A549 (cell line): Measurements from ENCODE around the gene UBE2H.

Experiments used
- MYC ChIP-seq: IDR thresholded peaks from 2 replicates; pipeline ENCODE4 v1.6.1; 2012; ENCODE audit warnings: mild to moderate bottlenecking, inconsistent platforms, low read length, improper control_type of control experiment, borderline replicate concordance
- RARB ChIP-seq: fragments of 250-450 bp; sonication (Bioruptor Pico); IDR thresholded peaks from 2 replicates; pipeline ENCODE4 v1.8.0; 2021; ENCODE audit warnings: mild to moderate bottlenecking, moderate library complexity
- SREBF2 ChIP-seq: fragments of 450-650 bp; IDR thresholded peaks from 2 replicates; pipeline ENCODE4 v1.6.1; 2014; ENCODE audit warnings: mild to moderate bottlenecking, moderate library complexity
- TF ChIP-seq, protein P1 (sequence below): fragments of >200 bp; sonication (Bioruptor Twin); formaldehyde crosslinking; IDR thresholded peaks from 3 replicates; pipeline ENCODE4 v1.5.1; 2016

GRCh38 chr7:129889133-129889844 lies 63.5 kb downstream of the UBE2H start:
- TF ChIP-seq SREBF2 (no peak), RARB (no peak), MYC (no peak)
- TF ChIP-seq, protein P1, sequence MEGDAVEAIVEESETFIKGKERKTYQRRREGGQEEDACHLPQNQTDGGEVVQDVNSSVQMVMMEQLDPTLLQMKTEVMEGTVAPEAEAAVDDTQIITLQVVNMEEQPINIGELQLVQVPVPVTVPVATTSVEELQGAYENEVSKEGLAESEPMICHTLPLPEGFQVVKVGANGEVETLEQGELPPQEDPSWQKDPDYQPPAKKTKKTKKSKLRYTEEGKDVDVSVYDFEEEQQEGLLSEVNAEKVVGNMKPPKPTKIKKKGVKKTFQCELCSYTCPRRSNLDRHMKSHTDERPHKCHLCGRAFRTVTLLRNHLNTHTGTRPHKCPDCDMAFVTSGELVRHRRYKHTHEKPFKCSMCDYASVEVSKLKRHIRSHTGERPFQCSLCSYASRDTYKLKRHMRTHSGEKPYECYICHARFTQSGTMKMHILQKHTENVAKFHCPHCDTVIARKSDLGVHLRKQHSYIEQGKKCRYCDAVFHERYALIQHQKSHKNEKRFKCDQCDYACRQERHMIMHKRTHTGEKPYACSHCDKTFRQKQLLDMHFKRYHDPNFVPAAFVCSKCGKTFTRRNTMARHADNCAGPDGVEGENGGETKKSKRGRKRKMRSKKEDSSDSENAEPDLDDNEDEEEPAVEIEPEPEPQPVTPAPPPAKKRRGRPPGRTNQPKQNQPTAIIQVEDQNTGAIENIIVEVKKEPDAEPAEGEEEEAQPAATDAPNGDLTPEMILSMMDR = no peak
